GM18870 (cell line): Measurements from ENCODE around the gene OR8B4.
"Not testable (repeated sequence)": the region's sequence is repeated elsewhere in the genome, so short reads cannot be mapped to it uniquely, and the experiment has no call there.

Experiments used
- ATAC-seq: cut with Tn5 transposase; IDR thresholded peaks from one replicate; pipeline ENCODE4 v1.9.1; 2021; ENCODE audit warnings: moderate library complexity; ENCODE audit not compliant: unreplicated experiment

The OR8B4 gene, protein sequence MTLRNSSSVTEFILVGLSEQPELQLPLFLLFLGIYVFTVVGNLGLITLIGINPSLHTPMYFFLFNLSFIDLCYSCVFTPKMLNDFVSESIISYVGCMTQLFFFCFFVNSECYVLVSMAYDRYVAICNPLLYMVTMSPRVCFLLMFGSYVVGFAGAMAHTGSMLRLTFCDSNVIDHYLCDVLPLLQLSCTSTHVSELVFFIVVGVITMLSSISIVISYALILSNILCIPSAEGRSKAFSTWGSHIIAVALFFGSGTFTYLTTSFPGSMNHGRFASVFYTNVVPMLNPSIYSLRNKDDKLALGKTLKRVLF

DNA sequence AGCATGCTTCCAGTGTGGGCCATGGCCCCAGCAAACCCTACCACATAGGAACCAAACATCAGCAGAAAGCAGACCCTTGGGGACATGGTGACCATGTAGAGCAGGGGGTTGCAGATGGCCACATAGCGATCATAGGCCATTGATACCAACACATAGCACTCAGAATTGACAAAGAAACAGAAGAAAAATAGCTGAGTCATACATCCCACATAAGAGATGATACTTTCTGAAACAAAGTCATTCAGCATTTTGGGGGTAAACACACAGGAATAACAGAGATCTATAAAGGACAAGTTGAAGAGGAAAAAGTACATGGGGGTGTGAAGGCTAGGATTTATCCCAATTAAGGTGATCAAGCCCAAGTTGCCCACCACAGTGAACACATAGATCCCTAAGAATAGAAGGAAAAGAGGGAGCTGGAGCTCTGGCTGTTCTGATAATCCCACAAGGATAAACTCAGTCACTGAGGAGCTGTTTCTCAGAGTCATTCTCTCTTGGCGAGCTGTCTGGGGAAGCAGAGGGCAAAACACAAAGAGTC lies at the start of gene OR8B4:
Gene OR8B4 (minus strand): TSS at position 488 of the 538 bp plus-strand sequence. CDS start 0 bp downstream, at position 488.
- no peak for ATAC-seq

DNA sequence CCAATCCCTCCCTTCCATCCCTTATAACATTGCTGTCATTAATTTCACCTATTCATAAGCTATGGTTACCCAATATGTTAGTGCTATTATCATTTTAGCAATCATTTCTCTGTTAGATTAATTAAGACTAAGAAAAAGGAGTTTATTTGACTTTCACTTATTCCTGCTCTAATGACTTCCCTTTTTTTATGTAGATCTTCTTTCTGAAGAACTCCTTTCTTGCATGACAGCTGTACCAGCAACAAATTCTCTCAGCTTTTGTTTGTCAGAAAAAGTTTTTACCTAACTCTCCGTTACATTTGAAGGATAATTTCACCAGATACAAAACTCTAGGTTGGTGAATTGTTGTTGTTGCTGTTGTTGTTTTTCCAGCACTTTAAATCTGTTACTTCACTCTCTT lies 49.4 kb upstream of the OR8B4 start:
- ATAC-seq, result no peak

DNA sequence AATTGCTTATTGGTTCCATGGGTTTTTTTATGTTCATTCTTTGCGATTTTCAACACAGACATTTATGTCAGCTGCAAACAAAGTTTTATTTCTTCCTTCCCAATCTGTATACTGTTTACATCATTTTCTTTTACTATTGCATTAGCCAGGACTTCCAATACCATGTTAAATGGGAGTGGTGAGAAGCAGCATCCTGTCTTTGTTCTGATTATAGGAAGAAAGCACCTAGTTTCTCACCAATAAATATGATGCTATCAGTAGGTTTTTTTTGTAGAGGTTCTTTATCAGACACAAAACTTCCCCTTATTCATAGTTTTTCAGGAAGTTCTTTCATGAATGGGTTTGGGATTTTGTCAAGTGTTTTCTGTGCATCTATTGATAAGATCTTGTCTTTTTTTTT lies 48.8 kb upstream of the OR8B4 start:
- ATAC-seq, result no peak

DNA sequence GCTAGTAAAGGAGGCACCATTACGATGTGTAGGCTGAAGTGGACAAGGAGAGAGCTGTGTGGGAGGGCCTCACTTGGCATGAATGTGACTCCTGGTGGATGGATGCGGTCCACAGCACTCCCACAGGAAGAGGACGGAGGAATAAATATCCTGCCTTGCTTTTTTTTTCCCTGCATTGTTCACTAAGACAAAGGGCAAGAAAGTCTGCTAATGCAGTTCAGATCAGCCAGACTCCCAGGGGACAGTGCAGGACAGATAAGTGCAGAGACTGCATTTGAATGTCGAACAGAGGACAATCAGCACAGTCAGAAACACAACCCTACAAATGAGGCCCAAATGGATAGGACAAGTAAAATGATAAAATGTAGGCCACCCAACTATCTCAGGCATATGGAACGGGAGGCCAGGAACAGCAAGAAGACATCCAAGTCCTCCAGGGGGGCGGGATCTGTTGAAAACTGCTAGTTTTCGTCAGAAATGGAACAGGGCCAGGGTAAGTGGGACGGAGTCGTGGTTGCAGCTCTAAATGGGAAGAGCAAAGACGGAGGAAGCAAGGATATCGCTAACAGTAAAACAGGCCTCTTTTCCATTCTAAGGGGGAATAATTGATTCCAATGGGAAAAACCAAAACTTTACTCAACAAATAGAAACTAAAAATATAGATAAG lies 46.0 kb upstream of the OR8B4 start:
- no peak for ATAC-seq

DNA sequence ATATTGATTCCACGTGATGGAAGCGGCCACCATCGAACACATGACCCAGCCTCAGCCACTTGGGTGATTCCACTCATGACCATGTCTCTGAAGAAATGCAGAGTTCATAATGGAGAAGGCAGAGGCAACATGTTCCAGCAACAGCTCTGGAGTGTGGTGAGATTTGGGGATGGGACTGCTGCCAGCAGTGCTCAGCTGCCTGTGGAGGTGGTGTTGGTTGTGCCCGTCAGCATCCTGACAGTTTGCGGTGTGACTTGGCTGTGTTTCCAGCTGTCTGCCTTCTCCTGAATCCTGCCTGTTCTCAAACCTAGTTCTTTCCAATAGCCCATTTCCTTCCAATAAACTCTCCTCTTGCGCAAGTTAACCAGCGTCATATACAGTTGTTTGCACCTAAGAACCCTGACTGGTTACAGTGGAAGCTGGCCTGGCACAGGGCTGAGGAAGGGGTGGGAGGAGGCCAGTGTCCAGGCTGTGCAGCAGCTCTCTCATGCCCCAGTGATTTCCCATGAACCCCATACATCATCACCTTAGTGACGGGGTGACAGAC lies 42.8 kb upstream of the OR8B4 start:
- ATAC-seq, result no peak

DNA sequence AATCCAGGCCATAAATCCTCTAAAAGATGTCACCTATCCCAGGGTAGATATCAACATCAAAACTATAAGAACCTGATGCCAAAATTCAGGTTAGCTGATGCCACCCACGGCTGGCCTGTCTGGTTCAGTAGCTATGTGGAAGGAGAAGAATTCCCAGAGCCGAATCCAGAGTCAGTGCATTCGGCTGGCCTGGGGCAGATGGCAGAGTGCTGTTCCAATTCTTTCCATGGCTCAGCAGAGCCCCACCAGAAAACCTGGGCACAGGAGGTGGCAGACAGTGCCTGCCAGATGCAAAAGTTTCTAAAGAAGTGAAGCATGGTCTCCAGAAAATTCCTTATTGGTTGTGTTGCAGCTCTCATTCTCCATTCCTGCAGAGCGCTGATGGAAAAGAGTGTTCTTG lies 40.7 kb upstream of the OR8B4 start:
- ATAC-seq, result no peak

DNA sequence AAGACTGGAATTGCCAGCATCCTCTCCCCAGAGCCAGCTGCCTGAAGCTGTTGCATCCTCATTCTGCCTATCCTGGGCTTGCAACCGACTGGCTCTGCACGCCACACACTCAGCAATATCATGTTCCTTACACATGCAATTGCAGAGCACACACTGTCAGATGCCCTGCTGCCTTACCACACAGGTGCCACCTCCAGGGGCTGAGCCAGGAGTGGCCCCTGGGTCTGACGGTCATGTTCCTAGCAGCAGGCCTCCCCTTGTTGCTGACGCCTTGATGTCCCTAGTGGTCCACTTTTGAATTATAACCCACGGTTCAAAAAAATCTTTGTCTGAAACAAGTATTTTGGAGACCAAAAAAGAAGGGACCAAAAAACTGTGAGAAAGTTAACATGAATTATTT lies 39.3 kb upstream of the OR8B4 start:
- no peak for ATAC-seq

DNA sequence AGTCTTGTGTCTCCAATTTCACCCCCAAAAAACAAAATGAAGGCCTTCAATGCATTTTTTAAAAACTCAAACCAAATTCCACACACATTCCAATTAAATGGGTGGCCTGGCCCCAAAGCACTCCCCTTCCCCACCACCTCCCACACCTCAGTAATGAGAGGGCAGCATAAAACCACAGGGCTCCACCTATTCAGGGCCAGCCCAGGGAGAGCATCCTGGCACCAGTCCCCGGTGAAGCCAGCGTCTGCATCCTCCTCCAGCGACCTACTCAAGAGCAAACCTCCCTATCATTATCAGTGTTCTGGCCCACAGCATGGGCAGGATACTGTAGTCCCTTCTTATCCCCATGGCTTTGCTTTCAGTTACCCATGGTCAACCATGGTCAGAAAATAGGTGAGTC lies 38.7 kb upstream of the OR8B4 start:
- ATAC-seq, result no peak

DNA sequence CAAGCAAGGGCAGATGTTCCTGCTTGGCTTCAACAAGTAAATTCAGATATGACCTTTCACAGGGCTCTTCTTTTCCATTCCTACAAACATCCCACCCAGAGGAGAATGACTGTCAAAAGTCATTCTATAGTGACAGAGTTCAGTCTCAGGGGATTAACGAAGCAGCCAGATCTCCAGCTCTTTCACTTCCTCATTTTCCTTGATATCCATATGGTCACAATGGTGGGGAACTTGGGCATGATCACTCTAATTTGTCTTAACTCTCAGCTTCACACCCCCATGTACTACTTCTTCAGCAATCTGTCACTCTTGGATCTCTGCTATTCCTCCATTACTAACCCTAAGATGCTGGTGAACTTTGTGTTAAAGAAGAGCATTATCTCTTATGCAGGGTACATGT lies 35.8 kb upstream of the OR8B4 start:
- no peak for ATAC-seq

DNA sequence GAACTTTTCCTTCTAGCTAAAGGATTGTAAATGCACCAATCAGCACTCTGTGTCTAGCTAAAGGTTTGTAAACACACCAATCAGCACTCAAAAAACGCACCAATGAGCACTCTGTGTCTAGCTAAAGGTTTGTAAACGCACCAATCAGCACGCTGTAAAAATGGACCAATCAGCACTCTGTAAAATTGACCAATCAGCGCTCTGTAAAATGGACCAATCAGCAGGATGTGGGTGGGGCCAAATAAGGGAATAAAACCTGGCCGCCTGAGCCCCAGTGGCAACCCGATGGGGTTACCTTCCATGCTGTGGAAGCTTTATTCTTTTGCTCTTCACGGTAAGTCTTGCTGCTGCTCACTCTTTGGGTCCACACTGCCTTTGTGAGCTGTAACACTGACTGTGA lies 34.7 kb upstream of the OR8B4 start:
- ATAC-seq, result not testable (repeated sequence)

DNA sequence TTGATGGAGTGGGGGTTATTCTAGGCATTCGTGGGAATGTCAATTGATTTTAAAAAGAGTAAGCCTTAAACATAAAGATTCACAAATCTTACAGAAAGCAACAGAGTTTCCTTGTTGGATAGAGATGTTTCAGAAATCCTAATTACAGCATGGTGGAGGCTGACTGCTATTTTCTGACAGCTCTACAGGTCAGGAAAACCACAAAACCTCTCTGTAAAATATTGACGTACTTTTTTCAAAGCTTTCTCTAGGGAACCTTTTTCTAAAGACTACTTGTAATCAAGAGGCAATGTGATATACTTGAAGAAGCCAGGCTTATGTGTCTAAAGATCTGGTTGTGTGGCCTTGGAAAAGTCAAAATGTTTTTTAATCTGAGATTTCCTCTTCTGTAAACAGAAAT lies 29.9 kb upstream of the OR8B4 start:
- ATAC-seq, result no peak

DNA sequence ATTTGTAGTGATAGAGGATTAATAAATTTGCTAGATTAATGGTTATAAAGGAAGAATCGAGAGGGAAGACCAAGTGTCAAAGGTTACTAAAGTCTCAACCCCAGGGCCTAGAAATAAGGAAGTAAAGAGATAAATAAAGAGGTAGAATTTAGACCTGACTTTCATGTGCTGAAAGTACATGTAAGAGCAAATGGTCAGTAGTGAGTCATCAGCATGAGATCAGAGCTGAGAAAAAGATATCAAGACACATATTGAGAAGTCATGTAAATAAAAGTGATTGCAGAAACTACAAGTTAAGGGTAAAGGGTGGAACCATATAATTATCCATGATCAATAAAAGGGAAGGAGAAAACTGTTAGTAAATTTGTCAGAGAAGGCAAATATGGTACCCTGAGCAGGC lies 22.2 kb upstream of the OR8B4 start:
- ATAC-seq, result no peak

DNA sequence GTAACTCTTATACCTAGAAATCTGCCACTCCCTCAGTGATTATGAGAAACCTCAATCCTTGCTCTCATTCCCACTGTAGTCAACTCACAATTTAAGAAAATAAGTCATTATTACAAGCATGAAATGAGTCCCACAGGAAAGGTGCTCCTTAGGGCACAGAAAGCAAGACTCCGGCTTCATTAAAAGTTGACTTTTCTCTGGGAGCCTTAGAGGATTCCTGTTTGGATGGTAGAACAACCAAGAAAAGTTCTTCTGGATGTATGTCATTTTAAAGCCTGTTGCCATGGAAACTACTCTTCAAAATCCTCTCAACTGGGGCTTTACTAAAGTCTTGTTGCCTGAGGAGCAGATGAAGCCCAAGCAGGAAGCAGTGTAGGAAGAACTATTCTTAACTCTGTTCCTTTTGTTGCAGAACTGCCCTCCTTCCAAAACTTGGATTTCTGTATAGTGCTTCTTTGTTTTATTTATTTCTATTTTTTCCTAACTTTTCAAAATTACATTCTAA lies 21.0 kb upstream of the OR8B4 start, which contains the start of gene OR8B8:
Gene OR8B8 (minus strand): TSS at position 51 of the 505 bp plus-strand sequence. CDS start 4,611 bp downstream, outside the sequence.
- ATAC-seq, result no peak

DNA sequence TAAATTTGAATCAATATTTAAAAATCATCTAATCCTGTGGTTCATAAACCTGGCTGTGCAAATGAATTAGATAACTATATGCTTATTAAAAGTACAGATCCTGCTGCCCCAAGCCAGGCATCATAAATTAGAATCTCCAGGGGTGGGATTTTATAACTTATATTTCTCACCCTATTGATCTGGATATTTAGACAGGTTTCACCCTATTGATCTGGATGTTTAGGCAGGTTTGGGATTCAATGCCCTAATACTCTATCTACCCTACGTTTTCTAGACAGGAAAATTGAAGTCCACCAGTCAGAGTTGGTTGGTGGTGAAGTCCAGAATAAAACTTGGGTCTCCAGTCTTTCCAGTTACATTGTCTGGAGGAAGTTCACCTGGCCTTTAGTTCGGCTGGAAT lies 18.2 kb upstream of the OR8B4 start:
- ATAC-seq, result no peak

DNA sequence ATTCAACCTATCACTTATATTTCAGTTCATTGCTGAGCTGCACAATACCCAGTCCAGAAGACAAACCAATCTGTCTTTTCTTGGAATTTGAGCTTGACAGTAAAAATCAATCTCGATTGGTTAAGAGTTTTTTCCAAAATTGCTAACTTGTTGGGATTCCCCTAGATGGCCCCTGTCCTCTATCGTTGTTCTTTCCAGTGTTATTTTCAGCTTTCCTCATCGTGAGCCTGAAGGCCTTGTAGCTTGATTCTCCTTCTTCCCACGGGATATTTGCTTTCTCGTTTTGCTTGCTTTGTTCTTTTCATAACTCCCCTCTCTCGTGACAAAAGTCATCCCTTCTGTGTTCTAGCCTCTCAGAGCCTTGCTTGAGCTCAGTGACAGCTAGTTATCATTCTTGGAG lies 17.8 kb upstream of the OR8B4 start:
- ATAC-seq, result no peak

DNA sequence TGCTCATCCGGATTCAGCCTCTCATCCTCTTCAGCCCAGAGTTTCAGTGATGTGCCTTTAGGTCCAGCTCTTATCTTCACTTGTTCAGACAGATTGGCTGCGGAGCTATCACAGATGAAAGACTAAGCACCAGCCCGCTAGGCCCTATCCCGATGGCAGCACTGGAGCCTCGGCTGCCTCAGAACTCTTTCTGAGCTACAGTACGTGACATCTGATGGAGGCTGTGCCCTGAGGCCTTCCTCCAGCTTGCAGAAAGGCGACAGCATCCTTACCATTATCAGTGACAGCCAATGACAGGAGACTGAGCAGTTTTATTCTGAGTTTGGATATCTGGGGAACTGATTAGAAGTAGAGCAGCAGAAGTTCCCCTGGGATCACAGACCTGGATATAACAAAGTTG lies 16.8 kb upstream of the OR8B4 start:
- no peak for ATAC-seq

DNA sequence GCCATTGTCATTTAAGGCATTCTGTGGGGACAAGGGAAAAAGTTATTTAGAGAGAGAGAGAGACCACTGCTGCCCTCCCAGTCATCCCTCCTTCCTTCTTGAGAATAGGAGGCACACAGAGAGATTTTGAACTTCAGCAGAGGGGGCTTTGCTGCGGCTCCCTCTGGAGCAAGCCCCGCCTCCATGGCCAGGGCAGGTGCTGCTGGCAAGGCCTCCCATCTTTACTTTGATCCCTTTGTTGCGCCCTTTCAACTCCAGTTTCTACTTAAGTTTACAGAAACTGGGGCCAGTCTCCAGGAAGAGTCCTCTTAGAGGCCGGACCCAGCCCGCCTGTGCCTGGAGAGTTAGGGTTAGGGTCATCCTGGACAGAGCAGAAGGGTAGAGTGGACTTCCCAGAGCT lies 16.4 kb upstream of the OR8B4 start:
- no peak for ATAC-seq

DNA sequence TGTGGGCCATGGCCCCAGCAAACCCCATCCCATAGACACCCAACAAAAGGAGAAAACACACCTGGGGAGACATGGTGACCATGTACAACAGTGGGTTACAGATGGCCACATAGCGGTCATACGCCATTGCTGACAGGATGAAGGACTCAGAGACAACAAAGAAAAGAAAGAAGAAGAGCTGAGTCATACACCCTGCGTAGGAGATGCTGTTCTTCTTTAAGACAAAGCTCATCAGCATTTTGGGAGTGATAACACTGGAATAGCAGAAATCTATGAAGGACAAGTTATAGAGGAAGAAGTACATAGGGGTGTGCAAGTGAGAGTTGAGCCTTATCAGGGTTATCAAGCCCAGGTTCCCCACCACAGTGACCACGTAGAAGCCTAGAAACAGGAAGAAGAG lies 15.9 kb upstream of the OR8B4 start:
- no peak for ATAC-seq

DNA sequence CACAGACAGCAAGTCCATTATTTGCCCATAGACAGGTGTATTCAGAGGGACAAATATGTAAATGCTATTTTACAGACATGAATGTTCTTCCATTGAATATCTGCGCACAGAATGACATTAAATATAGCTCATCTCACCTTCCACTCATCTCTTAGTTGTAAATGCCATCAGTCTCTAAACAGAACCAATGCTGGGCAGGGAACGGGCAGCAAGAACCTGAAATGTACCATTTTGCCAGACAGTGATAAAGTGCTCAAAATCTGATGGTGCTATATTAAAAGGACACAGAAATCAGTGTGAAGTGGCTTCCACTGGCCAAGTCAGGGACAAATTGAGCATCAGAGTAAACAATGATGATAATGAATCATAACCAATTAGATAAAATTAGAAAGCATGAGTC lies 10.0 kb upstream of the OR8B4 start:
- ATAC-seq, result no peak

DNA sequence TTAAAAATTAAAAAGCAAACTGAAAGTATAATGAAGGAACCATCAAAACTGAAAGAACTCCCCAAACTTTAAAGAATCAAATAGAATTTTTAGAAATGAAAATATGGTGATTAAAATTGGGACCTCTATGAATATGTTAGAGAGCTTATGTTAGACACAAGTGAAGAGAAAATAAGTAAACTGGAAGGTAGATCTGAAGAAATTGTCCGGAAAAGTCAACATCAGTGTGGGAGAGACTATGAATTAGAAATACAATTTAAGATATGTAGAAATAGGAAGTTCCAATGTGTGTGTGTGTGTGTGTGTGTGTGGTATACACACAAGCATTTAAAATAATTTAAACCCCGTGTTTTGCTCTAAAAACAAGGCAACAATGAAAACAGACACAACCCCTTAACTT lies 4.9 kb upstream of the OR8B4 start:
- no peak for ATAC-seq

DNA sequence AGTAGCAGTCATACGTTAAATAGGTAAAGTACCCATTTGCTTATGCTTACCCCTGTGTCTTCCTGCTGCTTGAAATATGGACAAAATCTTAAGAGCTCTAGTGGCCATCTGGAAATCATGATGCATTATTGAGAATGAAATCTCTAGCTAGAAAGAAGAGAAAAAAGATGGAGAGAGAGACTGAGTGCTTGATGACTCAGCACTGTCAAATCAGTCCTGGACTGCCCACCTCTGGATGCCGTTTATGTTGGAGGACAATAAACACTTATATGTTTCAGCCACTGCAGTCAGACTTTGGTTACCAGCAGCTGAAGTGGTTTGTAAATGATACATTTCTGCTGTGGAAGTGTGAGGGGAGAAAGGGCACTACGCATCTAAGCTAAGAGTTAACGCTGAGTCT lies 3.6 kb downstream of the OR8B4 start:
- no peak for ATAC-seq

DNA sequence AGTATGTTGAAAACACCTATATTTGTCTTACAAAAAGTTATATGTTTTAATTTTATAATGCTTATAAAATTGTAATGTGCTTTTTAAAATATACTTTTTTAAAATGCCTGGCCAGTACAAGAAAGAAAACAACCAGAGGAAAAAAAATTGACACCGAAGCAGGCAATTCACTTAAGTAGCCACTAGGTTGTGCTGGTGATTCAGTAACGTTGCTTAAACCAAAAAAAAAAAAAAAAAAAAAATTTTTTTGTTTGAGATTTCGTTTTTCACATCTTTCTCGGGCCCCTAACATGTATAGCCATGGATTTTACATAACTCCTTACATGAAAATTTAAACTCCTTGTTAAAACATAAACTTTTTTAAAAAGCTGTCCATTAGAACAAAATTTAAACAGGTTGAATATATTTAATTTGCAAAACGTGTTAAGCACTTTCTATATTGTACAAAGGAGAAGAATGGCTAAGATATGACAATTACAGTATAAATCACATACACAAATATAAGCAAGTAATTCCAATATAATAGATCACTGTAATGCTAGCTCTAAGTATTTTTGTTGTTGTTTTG lies 9.2 kb downstream of the OR8B4 start:
- no peak for ATAC-seq
